ENCODE measurements around the gene EEF1G.
"Not testable (repeated sequence)": the region's sequence is repeated elsewhere in the genome, so short reads cannot be mapped to it uniquely, and the experiment has no call there.

EEF1G gene

DNA sequence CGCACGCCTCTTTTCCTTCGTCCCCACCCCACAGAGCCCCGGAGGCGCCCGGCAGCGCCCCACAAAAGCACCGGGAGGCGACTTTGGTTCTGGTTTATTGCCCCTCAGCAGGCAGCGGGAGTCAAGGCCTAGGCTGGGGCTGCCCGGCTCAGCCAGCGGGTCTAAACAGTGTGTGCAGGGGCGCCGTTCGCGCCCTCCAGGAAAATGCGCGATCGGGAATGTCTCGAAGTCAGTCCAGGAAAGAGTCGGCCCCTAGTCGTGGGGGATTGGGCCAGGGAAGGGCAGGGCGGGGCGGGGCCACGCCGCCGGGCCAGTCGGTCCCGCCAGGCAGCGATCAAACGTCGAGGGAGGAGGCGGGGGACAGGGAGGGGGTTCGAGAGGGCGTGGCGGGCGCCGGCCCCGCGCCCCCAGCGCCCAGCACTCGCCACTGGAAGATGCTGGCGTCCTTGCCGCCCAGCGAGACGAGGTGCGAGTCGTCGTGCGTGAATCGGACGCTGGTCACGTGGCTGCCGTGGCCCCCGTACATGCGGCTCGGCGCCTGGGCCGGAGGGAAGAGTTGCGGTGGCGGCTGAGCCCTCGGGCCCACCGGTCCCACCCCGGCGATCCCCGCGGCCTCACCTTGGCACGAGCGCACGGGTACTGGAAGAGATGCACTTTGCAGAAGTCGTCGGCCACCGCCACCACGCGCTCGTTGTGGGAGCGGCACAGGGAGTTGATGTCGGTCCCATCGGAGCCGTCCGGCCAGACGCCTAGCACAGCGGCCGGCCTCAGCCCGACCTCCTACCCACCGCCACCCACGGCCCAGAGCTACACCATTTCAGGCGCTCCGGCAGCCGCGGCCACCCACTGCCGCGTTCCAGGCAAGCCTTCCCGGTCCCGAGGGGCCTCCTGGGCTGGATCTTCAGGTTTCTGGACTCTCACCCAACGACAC is 28.7 kb upstream of the EEF1G start:
- DNase-seq: peak; percentile 69

GRCh38 chr11:62601372-62602140 is 27.9 kb upstream of the EEF1G start, which contains the start of gene MTA2:
Gene MTA2, minus strand, starts transcription at chr11:62601865. Its CDS starts 415 bp downstream, at chr11:62601450.
- peak; percentile 98 for DNase-seq

GRCh38 chr11:62601122-62601371 is 27.4 kb upstream of the EEF1G start:
- no peak for DNase-seq

DNA sequence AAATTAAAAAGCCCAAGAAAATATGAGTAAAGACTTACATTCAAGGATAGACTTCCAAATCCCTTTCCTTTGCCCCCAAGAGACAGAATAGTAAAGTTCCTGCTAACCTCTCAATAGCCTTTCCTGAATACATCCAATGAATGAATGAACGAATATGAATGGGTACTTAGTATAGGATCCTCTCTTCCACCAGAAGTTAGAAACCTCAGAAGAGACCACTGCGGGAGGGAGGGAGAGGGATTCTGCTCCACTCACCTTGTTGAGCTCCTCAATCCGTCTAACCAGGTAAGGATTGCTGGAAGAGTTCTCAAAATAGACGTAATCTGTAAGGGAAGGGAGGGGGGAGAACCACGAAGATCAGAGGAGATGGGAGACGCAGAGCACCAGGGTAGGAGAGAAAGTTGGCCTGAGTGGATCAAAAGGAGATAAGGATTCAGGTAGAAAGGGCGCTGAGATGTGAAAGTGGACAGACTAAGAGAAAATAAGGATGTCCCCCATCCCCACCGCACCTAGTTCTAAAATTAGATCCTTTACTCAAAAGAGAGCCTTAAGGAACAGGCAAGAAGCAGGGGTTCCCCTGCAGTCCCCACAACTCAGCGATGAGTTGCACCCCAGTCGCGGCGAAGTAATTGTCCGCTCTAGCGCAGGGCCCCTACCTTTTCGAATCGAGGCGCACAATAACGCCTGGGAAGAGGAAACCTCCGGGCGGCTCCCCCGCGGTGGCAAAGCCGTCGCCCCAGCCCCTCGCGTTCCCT is 26.9 kb upstream of the EEF1G start:
- no peak for DNase-seq

DNA sequence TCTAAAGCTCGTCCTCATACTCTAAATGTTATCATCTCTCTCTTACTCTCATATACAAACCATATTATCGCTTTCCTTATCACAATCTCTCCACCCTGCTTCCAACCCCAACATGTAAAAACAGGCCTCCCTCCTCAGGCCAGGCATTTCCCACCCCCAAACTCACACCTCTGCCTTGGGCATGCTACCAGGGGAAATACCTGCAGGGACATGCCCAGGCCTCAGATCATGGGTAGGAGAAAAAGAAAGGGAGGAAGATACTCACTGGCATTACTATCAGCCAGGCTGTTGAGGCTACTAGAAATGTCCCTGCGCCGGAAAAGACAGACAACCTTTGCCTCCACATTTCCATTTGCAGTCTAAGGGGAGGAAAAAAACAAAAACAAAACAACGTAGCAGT is 26.2 kb upstream of the EEF1G start:
- DNase-seq: peak; percentile 16

DNA sequence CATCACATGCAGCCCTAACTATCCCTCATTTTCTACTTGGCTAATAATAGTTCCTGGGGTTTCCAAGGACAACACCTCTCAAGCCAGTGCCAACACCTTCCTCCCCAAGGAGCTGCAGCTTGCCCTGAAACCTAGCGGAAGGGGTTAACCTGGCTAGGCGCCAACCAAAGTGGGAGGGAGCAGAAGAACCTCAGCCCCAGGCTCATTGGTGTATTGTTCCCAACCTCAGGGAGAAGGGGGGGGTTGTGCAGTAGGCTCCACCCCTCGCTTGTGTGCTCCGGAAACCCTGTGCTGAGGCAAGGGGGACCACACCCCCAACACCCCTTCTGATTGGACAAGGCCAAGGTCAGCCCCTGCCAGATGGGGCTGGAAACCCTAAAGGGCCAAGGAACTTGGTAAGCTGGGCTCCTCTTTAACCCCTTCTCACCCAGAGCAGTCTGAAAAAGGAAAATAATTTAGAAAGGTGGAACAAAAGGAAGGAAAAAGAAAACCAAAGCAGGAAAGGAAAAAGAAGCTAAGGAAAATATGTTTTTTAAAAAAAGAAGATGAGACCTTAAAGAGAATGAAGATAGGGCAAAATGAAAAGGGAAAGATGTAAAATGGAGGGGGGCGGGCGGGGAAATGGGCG is 25.5 kb upstream of the EEF1G start:
- peak; percentile 84 for DNase-seq

GRCh38 chr11:62595124-62595523 is 21.4 kb upstream of the EEF1G start:
- no peak for DNase-seq

GRCh38 chr11:62593434-62594044 is 19.8 kb upstream of the EEF1G start:
- peak; percentile 68 for DNase-seq

DNA sequence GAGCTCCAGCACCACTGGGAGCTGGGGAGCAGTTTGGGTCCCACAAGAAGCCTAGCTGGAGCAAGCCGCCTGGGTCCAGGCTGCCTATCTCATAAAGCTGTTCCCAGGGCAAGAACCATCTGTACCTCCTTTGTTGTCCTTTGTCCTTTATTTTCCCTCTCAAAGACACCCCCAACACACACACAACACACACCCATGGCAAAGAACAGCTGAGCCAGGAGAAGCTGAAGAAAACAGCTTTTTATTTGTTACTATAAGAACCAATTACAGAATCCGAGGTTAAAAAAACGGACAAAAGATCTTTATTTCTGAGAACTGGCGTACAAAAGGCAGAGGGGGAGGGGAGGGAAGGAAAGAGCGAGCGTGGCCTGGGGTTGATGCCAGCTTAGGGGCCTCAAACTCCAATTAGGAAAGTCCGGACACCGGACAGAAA is 19.3 kb upstream of the EEF1G start:
- no peak for DNase-seq

GRCh38 chr11:62592146-62592815 is 18.6 kb upstream of the EEF1G start:
- DNase-seq: no peak

DNA sequence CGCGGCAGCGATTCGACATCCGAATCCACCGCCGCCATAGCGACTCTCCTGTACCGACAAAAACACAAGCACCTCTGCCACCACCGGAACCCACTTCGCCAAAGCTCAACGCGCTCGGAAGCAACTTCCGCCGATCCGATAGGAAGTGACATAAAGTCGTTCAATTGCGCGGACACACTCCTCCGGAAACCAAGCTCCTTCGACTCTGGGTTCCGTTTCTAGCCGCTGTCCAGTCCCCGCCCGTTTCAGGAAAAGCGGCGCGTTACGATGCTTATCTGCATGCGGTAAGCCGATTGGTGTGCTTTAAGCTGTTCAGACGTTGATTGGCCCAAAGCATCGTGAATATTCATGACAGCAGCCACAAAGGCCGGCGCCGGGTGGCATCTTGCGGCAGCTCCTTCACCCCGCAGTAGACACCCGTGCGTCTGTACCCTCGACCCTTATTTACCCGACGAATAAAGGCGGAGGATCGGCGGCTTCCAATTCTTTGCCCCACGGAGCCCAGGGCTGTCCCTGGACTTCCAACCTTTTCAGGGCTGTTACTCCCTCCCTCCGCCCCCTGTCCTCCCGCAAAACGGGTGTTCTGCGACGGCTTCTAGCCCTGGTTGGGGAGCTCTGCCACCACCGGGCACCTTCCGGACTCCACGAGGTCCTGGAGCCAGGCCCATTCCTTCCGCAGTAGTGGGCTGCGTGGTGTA is 17.9 kb upstream of the EEF1G start, which contains the start of gene TUT1:
TSS of gene TUT1 (minus strand) at position 76 of the 698 bp plus-strand sequence. CDS start at position 38, 38 bp downstream.
- peak; percentile 99 for DNase-seq

DNA sequence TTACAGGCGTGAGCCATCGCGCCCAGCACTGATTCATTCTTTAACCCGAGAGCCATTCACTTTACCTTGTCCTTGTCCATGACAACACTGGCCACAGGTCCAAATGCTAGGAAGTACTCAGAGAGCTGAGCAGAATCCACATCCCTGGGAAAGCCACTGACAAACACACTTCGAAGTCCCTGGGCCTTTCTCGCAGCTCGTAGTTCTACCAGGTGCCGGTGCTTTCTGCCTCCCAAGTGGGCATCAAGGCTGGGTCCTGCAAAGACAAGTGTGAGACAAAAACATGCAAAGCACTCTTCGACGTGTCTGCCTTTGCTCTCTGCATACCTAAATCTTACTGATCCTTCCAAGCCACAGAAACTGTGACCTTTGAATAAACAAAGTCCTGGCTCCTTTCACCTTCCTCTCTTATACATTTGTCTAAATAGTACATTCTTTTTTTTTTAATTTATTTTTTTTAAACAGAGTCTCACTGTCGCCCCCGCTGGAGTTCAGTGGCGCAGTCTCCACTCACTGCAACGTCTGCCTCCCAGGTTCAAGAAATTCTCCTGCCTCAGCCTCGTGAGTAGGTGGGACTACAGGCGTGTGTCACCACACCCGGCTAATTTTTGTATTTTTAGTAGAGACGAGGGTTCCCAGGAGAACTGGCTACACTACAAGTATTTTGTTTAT is 15.4 kb upstream of the EEF1G start:
- no peak for DNase-seq

- DNase-seq: not testable (repeated sequence)
Measured at GRCh38 chr11:62585356-62585755, 11.7 kb upstream of the EEF1G start.

DNA sequence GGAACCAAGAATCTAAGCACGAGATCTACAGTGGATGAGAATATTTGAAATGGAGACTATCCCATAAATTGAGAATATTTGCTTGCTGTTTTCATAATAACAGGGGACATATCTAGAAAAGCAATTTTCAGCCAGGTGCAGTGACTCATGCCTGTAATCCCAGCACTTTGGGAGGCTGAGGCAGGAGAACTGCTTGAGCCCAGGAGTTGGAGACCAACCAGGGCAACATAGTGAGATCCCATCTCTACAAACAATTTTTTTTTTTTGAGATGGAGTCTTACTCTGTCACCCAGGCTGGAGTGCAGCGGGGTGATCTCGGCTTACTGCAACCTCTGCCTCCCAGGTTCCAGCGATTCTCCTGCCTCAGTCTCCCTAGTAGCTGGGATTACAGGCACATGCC is 8.0 kb upstream of the EEF1G start:
- not testable (repeated sequence) for DNase-seq

GRCh38 chr11:62580959-62581715 is 7.4 kb upstream of the EEF1G start:
- DNase-seq: no peak

DNA sequence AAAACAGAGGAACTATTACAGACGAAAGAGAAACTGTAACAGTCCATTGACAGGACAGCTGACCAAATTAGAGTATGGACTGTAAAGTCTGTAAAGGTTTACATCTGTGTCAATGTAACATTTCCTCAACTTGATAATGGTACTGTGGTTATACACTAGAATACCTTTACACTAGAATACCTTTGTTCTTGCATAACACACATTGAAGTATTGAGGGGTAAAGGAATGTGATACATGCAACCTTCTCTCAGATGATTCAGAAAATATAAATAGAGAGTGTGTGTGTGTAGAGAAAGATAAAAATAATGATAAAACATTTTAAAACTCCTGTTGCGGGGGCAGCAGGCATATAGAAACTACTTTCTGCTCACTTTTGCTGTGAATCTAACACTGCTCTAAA is 5.6 kb upstream of the EEF1G start:
- DNase-seq: no peak

GRCh38 chr11:62578541-62578940 is 4.8 kb upstream of the EEF1G start:
- DNase-seq: no peak

DNA sequence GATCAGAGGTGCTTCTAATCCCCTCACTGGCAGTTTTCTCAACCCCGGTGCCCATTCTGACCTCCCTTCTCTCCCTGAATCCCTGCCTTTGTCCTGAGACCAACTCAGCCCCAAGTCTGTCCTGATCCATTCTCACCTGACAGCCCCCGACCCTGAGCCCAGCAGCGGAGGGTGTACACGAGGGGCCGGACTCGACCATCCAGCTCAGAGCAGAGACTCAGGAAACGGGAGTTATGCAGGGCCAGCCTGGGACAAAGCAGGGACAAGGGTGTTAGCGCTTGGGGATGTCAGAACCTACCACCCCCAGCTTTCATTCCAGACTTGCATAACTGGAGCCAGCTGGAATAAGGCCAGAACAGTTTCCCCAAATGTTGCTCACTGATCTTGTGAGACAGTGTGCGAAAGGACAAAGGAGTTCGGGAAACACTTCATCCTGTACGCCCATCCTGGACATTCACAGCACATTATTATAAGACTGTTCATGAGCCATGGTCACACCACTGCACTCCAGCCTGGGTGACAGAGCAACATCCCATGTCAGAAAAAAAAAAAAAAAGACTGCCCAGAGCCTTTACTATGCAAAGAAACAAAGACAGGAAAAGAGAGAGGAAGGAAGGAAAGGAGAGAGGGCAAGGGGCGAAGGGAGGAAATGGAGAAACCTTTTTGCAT is 3.5 kb upstream of the EEF1G start:
- DNase-seq: no peak

DNA sequence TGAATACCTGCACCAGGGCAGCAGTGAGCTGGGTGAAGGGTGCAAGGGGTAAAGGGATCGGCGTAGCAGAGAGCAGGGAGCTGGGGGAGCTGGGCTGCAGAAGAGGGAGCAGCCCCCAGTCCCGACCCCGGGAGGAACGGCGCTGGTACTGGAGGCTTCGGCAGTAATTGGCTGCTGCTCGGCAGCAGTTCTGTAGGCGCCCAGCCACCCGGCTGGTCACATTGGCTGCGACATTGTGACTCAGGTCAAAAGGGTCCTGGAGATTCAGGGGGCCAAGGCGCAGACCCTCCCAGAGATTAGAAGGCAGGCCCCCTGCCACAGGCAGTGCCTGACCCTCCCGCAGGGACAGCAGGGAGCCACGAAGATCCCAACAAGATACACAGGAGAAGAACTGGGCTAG is 2.1 kb upstream of the EEF1G start:
- no peak for DNase-seq
